ENCODE measurements around the gene FUS. TPM values are rescaled to one million over a fixed set of nuclear protein-coding genes. Genes with fewer than 3 reads are reported as not detected.

Gene FUS
- total RNA-seq, 1 experiment from 2014 or later = 1,264 TPM

DNA sequence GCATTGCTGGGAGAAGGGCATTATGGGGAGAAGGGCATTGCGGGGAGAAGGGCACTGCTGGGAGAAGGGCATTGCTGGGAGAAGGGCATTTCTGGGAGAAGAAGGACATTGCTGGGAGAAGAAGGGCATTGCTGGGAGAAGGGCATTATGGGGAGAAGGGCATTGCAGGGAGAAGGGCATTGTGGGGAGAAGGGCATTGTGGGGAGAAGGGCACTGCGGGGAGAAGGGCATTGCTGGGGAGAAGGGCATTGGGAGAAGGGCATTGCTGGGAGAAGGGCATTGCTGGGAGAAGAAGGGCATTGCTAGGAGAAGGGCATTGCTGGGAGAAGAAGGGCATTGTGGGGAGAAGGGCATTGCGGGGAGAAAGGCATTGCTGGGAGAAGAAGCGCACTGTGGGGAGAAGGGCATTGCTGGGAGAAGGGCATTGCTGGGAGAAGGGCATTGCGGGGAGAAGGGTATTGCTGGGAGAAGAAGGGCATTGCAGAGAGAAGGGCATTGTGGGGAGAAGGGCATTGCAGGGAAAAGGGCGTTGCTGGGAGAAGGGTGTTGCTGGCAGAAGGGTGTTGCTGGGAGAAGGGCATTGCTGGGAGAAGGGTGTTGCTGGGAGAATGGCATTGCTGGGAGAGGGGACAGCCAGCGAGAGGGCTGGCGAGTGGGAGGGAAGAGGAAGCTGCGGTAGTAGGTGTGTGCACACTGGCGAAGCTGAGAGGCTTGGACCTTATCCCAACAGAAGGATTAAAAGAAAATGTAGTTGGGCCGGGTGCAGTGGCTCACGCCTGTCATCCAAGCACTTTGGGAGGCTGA lies 41.6 kb downstream of the FUS start:
- Histone ChIP-seq H3K9me3 (ENCODE audit: low read depth, low read length, poor library complexity, severe bottlenecking) (no peaks in the 10 kb centered on the region), H3K27me3 (replicated peaks; ENCODE audit: insufficient read depth, low read depth, low read length, poor library complexity) (peaks cover 17% of the 10 kb centered on the region), H3K4me3 (ENCODE audit: low read depth, low read length, poor library complexity, severe bottlenecking) (no peak overlapping the region), H3K4me1 (ENCODE audit: insufficient read depth, low read length, poor library complexity, severe bottlenecking) (no peaks in the 10 kb centered on the region), H3K27ac (ENCODE audit: low read depth, low read length, poor library complexity, severe bottlenecking) (no peak overlapping the region), H3K36me3 (ENCODE audit: insufficient read depth, low read length, poor library complexity, severe bottlenecking) (no peaks in the 10 kb centered on the region)
- ChIA-PET CTCF (no interaction called here), POLR2A (ENCODE audit: low non-redundant PET) (no interaction called here)
- BruUV-seq (replicated peaks) = no TSS peak
- DNase-seq (ENCODE audit: low spot score) = no peak
- no peak for TF ChIP-seq EZH2 (IDR thresholded peaks at IDR 0.05; ENCODE audit: borderline replicate concordance, low read depth, low read length, poor library complexity, severe bottlenecking)
- intact Hi-C loops (cut with micrococcal nuclease; ENCODE audit: unreplicated experiment) = no loop called here

DNA sequence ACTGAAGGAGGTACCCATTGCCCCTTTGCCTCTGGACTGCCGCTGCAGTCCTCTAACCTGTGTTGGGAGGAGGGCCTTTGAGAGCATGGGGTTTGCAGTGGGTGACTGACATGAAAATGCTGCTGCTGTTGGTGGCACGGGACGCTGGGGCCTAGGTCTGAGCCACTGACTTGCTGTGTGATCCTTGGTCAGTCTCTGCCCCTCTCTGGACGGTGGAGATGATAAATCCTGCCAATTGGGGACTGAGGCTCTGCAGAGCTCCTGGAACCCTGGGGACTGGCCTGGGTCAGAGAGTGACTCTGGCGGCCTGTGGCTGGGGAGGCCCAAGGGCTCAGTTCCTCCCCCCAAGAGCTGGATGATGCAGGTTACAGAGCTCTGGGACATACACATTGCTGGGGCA lies 43.1 kb downstream of the FUS start:
- peaks cover 2% of the 10 kb centered on the region for H3K27me3 ChIP-seq (replicated peaks; ENCODE audit: insufficient read depth, low read depth, low read length, poor library complexity)
- no peak overlapping the region for H3K27ac ChIP-seq (ENCODE audit: low read depth, low read length, poor library complexity, severe bottlenecking)
- no peaks in the 10 kb centered on the region for H3K36me3 ChIP-seq (ENCODE audit: insufficient read depth, low read length, poor library complexity, severe bottlenecking)
- POLR2A ChIA-PET (ENCODE audit: low non-redundant PET) = no interaction called here
- no peak for DNase-seq (ENCODE audit: low spot score)
- no peaks in the 10 kb centered on the region for H3K9me3 ChIP-seq (ENCODE audit: low read depth, low read length, poor library complexity, severe bottlenecking)
- TF ChIP-seq EZH2 (IDR thresholded peaks at IDR 0.05; ENCODE audit: borderline replicate concordance, low read depth, low read length, poor library complexity, severe bottlenecking) = no peak
- TF ChIP-seq, protein P1, sequence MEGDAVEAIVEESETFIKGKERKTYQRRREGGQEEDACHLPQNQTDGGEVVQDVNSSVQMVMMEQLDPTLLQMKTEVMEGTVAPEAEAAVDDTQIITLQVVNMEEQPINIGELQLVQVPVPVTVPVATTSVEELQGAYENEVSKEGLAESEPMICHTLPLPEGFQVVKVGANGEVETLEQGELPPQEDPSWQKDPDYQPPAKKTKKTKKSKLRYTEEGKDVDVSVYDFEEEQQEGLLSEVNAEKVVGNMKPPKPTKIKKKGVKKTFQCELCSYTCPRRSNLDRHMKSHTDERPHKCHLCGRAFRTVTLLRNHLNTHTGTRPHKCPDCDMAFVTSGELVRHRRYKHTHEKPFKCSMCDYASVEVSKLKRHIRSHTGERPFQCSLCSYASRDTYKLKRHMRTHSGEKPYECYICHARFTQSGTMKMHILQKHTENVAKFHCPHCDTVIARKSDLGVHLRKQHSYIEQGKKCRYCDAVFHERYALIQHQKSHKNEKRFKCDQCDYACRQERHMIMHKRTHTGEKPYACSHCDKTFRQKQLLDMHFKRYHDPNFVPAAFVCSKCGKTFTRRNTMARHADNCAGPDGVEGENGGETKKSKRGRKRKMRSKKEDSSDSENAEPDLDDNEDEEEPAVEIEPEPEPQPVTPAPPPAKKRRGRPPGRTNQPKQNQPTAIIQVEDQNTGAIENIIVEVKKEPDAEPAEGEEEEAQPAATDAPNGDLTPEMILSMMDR (conservative IDR thresholded peaks at IDR 0.05; ENCODE audit: low read depth, low read length) = no peak
- BruUV-seq (replicated peaks) = no TSS peak
- no peak overlapping the region for H3K4me3 ChIP-seq (ENCODE audit: low read depth, low read length, poor library complexity, severe bottlenecking)
- intact Hi-C loops (cut with micrococcal nuclease; ENCODE audit: unreplicated experiment) = no loop called here
- CTCF ChIA-PET = no interaction called here
- no peaks in the 10 kb centered on the region for H3K4me1 ChIP-seq (ENCODE audit: insufficient read depth, low read length, poor library complexity, severe bottlenecking)

- TF ChIP-seq EZH2 (IDR thresholded peaks at IDR 0.05; ENCODE audit: borderline replicate concordance, low read depth, low read length, poor library complexity, severe bottlenecking) = no peak
- TF ChIP-seq, protein P1 (conservative IDR thresholded peaks at IDR 0.05; ENCODE audit: low read depth, low read length) = no peak
- Histone ChIP-seq H3K4me1 (ENCODE audit: insufficient read depth, low read length, poor library complexity, severe bottlenecking) (no peaks in the 10 kb centered on the region), H3K4me3 (ENCODE audit: low read depth, low read length, poor library complexity, severe bottlenecking) (no peak overlapping the region), H3K27me3 (replicated peaks; ENCODE audit: insufficient read depth, low read depth, low read length, poor library complexity) (no peaks in the 10 kb centered on the region), H3K9me3 (ENCODE audit: low read depth, low read length, poor library complexity, severe bottlenecking) (no peaks in the 10 kb centered on the region), H3K27ac (ENCODE audit: low read depth, low read length, poor library complexity, severe bottlenecking) (no peak overlapping the region), H3K36me3 (ENCODE audit: insufficient read depth, low read length, poor library complexity, severe bottlenecking) (no peaks in the 10 kb centered on the region)
- intact Hi-C loops (cut with micrococcal nuclease; ENCODE audit: unreplicated experiment) = no loop called here
- BruUV-seq (replicated peaks) = no TSS peak
- ChIA-PET POLR2A (ENCODE audit: low non-redundant PET) (no interaction called here), CTCF (no interaction called here)
- no peak for DNase-seq (ENCODE audit: low spot score)
Observed at GRCh38 chr16:31224092-31224955, 44.4 kb downstream of the FUS start.

All from A673 (cell line).